Brain microvascular endothelial cell (primary cell): Measurements from ENCODE around the gene DPP9.

Experiments
- DNase-seq: peaks from one replicate; pipeline ENCODE4 v3.0.0-alpha.2; 2020
- H3K27ac ChIP-seq: fragments of 250-450 bp; sonication (Bioruptor Pico); 2 replicates; pipeline ENCODE4 v1.5.1; 2020; ENCODE audit warnings: mild to moderate bottlenecking, moderate library complexity
- H3K27me3 ChIP-seq: fragments of 250-450 bp; sonication (Bioruptor Pico); replicated peaks from 2 replicates; pipeline ENCODE4 v1.5.1; 2020; ENCODE audit warnings: mild to moderate bottlenecking
- H3K36me3 ChIP-seq: fragments of 250-450 bp; sonication (Bioruptor Pico); replicated peaks from 2 replicates; pipeline ENCODE4 v1.5.1; 2020; ENCODE audit warnings: mild to moderate bottlenecking
- H3K4me3 ChIP-seq: 2 replicates; pipeline ENCODE4 v1.5.1; 2011; ENCODE audit warnings: low read depth, mild to moderate bottlenecking, control low read depth, low read length, moderate library complexity
- in situ Hi-C: cut with HindIII; loops from 2 replicates; pipeline ENCODE4 v1.10.0; 2017; ENCODE audit warnings: low sequenced_read_pairs, low pct_ligation_motif_present
- TF ChIP-seq, protein P1 (sequence below): IDR thresholded peaks from 2 replicates; pipeline ENCODE4 v1.5.1; 2011; ENCODE audit warnings: low read depth, mild to moderate bottlenecking, moderate library complexity, low read length, control low read depth, inconsistent platforms; ENCODE audit errors: missing control alignments

The DPP9 gene

DNA sequence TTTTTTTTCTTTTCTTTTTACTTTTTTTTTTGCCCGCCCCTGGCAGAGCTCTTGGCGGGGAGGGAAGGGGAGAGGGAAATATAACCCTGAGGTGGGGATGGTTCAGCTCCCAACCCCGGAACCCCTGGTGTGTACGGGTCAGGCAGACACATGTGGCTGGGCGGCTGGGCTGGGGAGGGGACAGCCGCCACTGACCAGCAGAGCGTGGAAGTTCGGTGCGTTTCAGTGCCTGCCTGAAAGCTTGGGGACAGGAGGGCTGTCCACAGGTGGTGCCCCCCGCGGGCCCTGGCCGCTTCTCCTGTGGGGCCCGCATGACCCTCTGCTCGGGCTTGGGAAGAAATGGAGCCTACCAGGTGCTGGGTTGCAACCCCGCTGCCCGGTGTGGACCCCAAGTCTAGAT is 48.3 kb downstream of the DPP9 start:
- Histone ChIP-seq H3K27me3 (no peaks in the 10 kb centered on the region), H3K4me3 (no peak overlapping the region), H3K36me3 (peaks cover 37% of the 10 kb centered on the region), H3K27ac (no peak overlapping the region)
- in situ Hi-C loops = no loop called here
- TF ChIP-seq, protein P1, sequence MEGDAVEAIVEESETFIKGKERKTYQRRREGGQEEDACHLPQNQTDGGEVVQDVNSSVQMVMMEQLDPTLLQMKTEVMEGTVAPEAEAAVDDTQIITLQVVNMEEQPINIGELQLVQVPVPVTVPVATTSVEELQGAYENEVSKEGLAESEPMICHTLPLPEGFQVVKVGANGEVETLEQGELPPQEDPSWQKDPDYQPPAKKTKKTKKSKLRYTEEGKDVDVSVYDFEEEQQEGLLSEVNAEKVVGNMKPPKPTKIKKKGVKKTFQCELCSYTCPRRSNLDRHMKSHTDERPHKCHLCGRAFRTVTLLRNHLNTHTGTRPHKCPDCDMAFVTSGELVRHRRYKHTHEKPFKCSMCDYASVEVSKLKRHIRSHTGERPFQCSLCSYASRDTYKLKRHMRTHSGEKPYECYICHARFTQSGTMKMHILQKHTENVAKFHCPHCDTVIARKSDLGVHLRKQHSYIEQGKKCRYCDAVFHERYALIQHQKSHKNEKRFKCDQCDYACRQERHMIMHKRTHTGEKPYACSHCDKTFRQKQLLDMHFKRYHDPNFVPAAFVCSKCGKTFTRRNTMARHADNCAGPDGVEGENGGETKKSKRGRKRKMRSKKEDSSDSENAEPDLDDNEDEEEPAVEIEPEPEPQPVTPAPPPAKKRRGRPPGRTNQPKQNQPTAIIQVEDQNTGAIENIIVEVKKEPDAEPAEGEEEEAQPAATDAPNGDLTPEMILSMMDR = no peak
- DNase-seq = no peak

DNA sequence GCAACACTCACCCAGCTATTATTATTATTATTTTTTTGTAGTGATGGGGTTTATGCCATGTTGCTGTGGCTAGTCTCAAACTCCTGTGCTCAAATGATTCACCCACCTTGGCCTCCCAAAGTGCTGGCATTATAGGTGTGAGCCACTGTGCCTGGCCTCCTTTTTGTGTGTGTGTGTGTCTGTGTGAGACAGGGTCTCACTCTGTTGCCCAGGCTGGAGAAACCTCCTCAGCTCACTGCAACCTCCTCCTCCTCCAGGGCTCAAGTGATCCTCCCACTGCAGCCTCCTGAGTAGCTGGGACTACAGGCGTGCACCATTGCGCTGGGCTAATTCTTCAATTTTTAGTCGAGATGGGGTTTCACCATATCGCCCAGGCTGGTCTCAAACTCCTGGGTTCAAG is 49.9 kb downstream of the DPP9 start:
- DNase-seq = no peak
- no peaks in the 10 kb centered on the region for H3K27me3 ChIP-seq
- H3K4me3 ChIP-seq = no peak overlapping the region
- H3K27ac ChIP-seq = no peak overlapping the region
- TF ChIP-seq, protein P1 = no peak
- in situ Hi-C loops = no loop called here
- H3K36me3 ChIP-seq = peaks cover 32% of the 10 kb centered on the region

DNA sequence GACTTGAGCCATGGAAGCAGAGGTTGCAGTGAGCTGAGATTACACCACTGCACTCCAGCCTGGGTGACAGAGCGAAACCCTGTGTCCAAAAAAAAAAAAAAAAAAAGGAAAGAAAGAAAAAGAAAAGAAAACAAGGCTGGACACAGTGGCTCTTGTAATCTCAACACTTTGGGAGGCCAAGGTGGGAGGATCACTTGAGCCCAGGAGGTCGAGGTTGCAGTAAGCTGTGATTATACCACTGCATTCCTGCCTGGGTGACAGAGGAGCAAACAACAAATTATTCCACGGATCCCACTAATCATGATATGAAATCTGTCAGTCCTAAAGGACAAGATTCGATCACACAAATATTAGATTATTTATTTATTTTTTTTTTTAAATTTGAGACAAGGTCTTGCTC is 50.4 kb downstream of the DPP9 start:
- H3K27me3 ChIP-seq = no peaks in the 10 kb centered on the region
- H3K36me3 ChIP-seq = peaks cover 30% of the 10 kb centered on the region
- TF ChIP-seq, protein P1 = no peak
- no peak for DNase-seq
- H3K27ac ChIP-seq = no peak overlapping the region
- no peak overlapping the region for H3K4me3 ChIP-seq
- in situ Hi-C loops = no loop called here

DNA sequence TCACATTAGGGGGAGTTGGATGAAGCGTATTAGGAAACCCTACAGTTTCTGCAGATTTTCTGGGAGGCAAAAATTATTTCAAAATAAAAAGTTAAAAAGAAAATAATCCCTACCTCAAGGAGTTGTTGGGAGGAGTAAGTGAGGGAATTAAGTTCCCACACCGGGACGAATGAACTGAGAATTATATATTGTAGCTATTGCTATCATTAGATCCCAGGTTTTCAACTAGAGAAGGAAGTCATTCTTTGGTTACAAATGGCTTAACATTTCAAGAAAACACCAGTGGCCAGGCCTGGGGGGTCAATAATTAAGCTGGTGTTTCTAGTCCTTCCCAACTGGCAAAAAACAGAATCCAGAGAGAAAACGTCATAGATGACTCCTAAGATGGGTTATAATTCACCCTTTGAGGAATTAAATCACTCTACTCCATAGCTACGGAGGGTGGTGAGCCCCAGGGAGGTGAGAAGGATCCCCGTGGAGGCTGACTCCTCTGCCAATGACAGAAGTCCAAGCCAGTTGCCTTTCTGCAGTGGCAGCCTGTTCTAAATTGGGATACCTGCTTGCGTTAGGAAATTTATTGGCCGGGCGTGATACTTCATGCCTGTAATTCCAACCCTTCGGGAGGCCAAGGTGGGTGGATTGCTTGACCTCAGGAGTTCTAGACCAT is 52.3 kb downstream of the DPP9 start:
- no peak overlapping the region for H3K4me3 ChIP-seq
- H3K27ac ChIP-seq = no peak overlapping the region
- no peak for DNase-seq
- no peaks in the 10 kb centered on the region for H3K27me3 ChIP-seq
- in situ Hi-C loops = no loop called here
- TF ChIP-seq, protein P1 = no peak
- H3K36me3 ChIP-seq = peaks cover 31% of the 10 kb centered on the region

DNA sequence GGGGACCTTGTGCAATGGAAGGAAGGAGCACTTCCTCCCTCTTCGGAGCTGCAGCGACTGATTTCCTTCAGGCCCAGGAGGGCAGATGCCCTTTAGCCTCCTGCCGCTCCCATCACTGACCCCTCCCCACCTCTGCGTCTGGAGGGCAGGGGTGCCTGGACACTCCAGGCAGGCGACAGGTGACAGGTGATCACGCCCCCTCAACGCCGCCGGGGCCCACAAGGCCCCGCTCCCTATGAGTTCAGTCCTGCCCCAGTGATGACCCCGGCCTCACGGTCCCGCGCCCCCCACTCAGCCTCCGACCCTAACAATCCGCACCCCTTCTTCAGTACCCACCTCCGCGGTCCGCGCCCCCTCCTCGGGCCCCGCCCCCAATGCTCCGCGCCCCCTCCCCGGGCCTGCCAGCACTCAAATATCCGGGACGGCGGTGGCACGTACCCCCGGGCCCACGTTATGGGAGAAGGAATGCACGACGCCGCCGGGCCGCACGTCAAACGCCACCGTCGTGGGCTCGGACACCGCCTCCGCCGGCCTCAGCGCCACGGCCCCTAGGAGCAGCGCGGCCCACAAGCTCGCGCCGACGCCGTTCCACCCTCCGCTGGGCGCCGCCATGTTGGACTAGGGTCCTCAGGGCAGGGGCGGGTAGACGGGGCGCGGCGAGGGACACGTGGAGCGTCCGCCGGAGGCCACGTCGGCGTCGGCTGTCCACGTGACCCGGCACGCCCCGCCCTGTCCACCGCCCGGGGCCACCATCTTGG is 53.7 kb downstream of the DPP9 start, which contains the start of gene MYDGF:
Gene MYDGF, minus strand, starts transcription at position 620 of the 758 bp plus-strand sequence. Its CDS starts 8 bp downstream, at position 612.
- peak within 1 kb of the TSS; percentile 92 for H3K4me3 ChIP-seq
- in situ Hi-C loops = no loop called here
- no peaks in the 10 kb centered on the region for H3K27me3 ChIP-seq
- peak; percentile 75 for DNase-seq
- peaks cover 27% of the 10 kb centered on the region for H3K36me3 ChIP-seq
- TF ChIP-seq, protein P1 = no peak
- H3K27ac ChIP-seq = peak within 1 kb of the TSS; percentile 80
